ENCODE measurements around the gene HSPG2. TPM values are rescaled to one million over a fixed set of nuclear protein-coding genes. Genes with fewer than 3 reads are reported as not detected.
"Not testable (repeated sequence)": the region's sequence is repeated elsewhere in the genome, so short reads cannot be mapped to it uniquely, and the experiment has no call there.

Gene HSPG2
- total RNA-seq, 1 donor = 158 TPM

GRCh38 chr1:21956720-21957552 lies 19.8 kb upstream of the HSPG2 start:
- peak; percentile 34 to 69 (median 53) for DNase-seq (ENCODE audit: low read depth in 2 of 3, low spot score in 2 of 3)

DNA sequence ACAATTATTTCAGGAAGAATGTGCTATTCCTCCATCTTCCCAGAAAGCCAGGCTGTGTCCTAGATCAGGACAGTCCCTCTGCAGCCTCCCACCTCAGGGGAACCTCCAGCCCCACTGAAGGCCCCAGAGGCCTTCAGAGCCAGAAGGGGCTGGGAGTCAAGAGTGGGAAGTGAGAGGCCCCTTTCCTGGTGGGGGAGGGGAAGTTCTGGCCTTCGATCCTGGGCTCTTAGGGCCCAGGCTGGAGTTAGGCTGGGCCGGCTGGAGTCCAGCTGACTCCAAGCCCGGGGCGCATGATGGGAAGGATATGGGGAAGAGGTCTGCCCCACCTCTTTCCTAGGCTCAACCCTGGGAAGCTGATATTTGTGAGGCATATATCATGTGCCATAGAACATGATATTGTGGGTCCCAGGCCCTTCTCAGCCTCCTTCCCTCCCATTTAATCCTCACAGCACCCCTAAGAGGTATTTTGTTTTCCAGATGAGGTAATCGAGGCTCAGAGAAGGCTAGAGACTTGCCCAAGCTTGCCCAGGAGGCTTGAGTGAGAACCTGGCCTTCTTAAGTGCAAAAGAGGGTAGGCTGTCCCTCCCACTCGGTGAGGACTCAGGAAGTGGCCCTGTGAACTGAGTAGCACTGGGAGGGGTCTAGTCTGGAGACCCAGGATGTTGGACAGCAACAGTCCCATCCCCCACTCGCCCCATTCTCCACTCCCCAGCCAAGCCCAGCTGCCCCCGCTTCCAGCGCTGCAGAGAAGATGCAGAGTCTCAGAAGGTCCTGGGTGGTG lies 18.6 kb upstream of the HSPG2 start:
- no peak for DNase-seq (ENCODE audit: low read depth in 2 of 3, low spot score in 2 of 3)

- DNase-seq (ENCODE audit: low read depth in 2 of 3, low spot score in 2 of 3) = no peak
These were observed 17.9 kb upstream of the HSPG2 start for GRCh38 chr1:21955058-21955457.

DNA sequence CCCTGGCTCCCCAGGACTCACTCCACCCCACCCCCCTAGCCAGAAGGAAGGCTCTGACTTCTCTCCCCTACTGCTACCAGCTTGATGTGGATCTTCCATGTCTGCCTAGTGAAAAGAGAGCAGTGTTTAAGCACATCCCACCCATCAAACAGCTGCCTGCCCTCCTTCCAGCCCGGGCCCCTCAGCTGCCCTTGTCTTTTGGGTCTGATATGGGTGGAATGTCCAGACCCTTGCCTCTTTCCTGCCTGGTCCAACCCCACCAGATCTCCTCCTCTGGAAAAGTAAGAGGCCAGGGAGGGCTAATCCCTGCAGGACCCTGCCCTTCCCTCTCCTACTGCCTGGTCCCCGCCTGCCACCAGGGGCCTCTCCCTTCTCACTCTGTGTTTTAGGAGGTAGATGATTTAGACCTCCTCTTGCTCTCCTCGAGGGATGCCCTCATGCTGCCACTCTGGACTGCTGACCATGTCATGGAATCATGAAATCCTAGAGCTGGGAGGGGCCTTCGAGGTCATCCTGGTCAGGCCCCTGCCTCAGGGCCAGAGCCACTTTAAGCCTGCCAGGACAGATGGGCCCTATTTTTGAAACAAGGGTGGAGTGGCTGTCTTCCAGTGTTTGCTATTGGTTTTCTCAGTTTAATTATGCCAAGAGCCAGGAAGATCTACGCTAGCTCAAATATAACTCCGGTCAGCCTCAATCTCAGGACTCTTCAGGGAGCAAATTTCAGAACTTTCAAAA lies 15.8 kb upstream of the HSPG2 start:
- no peak for DNase-seq (ENCODE audit: low read depth in 2 of 3, low spot score in 2 of 3)

DNA sequence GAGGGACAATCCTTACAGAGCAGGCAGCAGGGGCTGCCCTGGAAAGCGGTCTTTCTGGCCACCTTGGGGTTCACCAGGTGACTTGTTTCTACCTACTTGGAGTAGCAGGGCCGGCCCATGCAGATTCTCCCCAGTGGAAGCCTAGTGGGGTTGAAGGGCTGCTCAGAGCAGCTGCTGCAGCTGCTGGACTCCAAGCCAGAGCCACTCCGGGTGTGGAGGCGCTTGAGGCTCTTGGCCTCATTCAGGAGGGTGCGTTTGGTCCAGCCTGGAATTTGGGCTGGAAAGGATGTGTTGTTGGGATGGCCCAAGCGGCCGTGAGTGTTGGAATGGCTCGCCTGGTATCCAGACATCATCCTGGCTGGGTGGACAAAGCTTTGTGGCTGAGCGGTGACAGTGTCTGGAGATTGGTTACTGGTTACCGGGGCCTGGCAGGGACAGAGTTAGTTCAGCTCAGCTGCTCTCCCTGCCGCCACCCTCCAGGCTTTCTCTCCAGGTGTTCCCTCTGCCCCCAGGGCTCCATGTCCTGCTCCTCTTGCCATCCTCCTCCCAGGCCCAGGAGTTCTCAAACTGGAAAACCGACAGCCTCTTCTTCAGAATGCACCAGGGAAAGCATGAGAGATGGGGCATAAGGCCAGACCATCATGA lies 14.2 kb upstream of the HSPG2 start:
- no peak for DNase-seq (ENCODE audit: low read depth in 2 of 3, low spot score in 2 of 3)

DNA sequence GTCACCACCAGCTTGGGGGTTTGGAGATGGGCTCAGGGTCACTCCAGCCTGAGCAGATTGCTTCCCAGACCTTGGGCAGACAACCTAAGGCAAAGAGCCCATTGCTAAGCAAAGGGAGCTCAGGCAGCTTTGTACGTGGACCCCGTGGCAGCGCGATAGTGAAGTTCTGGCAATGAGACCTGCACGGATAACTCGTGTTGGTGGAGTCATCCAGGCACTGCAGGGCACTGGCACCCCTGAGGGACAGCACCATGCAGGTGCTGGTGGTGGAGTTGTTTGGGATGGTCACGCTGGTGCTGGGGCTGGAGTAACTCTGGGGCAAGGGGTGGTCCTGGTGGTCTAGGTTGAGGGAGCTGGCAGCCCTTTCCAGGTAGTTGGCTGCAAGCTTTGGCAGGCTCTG lies 13.6 kb upstream of the HSPG2 start:
- DNase-seq (ENCODE audit: low read depth in 2 of 3, low spot score in 2 of 3) = no peak

DNA sequence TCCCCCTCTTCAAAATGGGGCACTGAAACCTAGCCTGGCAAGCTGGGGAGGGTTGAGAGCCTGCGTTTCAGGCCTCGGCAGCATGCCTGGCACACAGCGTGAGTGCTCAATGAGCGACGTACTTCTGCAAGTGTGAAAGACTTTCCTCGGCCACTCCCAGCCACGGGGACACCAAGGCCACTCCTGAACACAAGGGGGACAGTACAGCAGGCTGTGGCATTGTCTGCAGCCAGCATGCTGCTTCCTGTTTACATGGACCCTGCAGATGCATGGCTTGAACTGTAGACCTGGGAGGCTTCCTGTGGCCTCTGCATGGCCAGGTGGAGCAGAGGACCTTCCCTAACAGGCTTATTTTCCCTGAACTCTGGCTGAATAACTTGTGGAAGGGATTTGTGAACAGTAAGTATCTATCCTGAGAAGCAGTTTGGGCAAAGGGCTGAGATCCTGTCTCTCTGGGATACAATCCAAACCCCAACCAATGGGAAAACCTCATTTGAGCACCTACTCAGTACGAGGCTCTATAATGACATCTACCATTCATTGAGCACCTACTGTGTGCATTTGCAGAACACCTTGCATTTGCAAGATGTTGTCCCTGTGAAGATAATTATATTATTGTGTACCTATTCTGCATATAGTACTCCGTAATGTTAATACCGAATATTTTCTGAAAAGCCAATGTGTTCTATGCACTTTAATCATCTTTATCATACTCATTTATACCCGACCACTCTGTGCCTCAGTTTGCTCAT lies 9.9 kb upstream of the HSPG2 start:
- peak in 1 of 3 donors; percentile 21 for DNase-seq (ENCODE audit: low read depth in 2 of 3, low spot score in 2 of 3)

DNA sequence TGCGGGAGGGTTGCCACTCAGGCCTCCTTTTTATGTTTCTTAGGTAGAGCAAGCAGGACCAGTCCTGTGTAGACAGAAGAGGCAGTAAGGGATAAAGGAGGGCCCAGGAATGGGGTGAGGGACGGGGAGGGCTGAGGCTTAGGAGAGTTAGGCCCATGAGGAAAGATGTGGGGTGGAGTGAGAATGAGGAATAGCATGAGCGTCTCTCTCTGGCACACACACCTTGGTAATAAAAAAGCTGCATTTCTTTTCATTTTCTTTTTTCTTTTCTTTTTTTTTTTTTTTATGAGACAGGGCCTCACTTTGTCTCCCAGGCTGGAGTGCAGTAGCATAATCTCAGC lies 7.6 kb upstream of the HSPG2 start:
- no peak for DNase-seq (ENCODE audit: low read depth in 2 of 3, low spot score in 2 of 3)

GRCh38 chr1:21942959-21943640 lies 6.0 kb upstream of the HSPG2 start:
- not testable (repeated sequence) for DNase-seq (ENCODE audit: low read depth in 2 of 3, low spot score in 2 of 3)

DNA sequence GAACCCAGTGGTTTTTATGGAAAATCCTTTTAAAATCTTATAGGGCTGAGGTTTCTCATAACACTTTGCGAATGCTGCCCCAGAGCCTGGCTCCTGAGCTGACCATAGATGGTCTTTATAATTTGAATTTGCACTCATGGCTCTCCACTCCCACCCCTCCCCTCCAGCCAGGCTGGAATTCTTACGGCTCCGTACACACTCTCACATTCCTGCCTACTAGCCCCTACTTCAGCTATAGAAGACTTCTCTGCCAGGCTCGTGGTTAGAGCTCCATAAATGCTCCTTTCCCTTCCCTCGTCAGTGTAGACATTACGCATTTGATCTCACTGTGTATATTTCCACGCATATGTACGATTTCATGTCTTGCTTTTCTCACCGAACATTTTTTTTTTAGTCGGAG lies 5.4 kb upstream of the HSPG2 start:
- DNase-seq (ENCODE audit: low read depth in 2 of 3, low spot score in 2 of 3) = no peak

- no peak for DNase-seq (ENCODE audit: low read depth in 2 of 3, low spot score in 2 of 3)
These were observed 4.3 kb upstream of the HSPG2 start for GRCh38 chr1:21941370-21941769.

- DNase-seq (ENCODE audit: low read depth in 2 of 3, low spot score in 2 of 3) = no peak
These were observed 3.4 kb upstream of the HSPG2 start for GRCh38 chr1:21940492-21940891.

- DNase-seq (ENCODE audit: low read depth in 2 of 3, low spot score in 2 of 3) = peak in 2 of 3 donors; percentile 45 to 61
These were observed 2.7 kb upstream of the HSPG2 start for GRCh38 chr1:21939650-21940374.

DNA sequence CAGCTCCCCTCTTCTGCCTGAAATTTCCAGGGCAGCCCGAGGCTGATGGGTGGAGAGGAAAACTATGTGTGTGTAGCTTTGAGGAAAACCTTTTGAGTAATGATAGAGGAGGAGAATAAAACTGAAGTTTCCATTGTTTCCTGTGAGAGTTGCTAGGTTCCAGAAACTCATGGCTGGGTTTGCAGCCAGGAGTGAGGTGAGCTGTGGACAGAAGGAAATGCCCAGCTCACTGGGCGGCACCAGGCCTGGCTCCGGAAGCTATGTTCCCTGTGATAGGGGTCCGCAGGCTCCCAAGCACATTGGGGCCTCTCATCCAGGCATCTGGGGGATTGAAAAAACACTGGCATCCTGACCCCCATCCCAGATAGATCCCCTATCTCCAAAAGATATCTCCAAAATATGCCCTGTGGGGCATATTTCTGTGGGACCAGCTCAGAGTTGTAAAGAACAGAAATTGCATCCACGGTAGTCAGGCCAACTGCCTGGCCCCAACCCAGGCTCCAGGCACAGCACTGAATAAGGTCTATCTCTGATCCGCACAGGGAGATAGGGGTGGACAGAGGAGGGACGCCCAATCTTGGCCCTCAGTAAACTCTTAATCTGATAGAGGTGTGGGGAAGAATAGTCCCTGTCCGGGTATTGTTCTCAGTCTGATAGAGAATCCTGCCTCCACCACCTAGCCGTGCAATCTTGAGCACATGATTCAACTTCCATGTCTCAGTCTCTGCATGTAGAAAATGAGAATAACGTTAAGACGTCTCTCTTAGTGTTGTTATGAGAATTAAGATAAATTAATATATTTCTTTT lies 1.8 kb upstream of the HSPG2 start:
- no peak for DNase-seq (ENCODE audit: low read depth in 2 of 3, low spot score in 2 of 3)

- peak; percentile 31 to 82 (median 79) for DNase-seq (ENCODE audit: low read depth in 2 of 3, low spot score in 2 of 3)
These were observed 437 bp upstream of the HSPG2 start for GRCh38 chr1:21937372-21938121.

- DNase-seq (ENCODE audit: low read depth in 2 of 3, low spot score in 2 of 3) = no peak
These were observed 611 bp downstream of the HSPG2 start for GRCh38 chr1:21936366-21937031.

- DNase-seq (ENCODE audit: low read depth in 2 of 3, low spot score in 2 of 3) = no peak
These were observed 1.2 kb downstream of the HSPG2 start for GRCh38 chr1:21935891-21936365.

Data from hematopoietic multipotent progenitor cell (in vitro differentiated cells).